K562 (cell line): Measurements from ENCODE around the gene CORIN. TPM values are rescaled to one million over a fixed set of nuclear protein-coding genes. Genes with fewer than 3 reads are reported as not detected.

ENCODE experiments used
- ATAC-seq: fragments of 200-7000 bp; cut with Tn5 transposase; 3 replicates; pipeline ENCODE4 v1.9.1; 2020; ENCODE audit warnings: moderate library complexity
- BruUV-seq: library from RNA; stranded (reverse); fragments of 400-500 nt; replicated peaks from 2 replicates; lab custom pipeline; 2021; lab: Mats Ljungman, UMichigan
- CTCF ChIA-PET: fragments of 300-600 bp; formaldehyde crosslinking; extraction: SDS; loops from one replicate; lab custom pipeline; 2021; ENCODE audit warnings: low intra/inter-chr PET ratio; lab: Yijun Ruan, JAX
- POLR2A ChIA-PET: fragments of 300-600, 350-650 bp; sonication (Branson Sonifier 250); formaldehyde crosslinking; extraction: SDS; loops from one replicate; lab custom pipeline; 2021; ENCODE audit warnings: antibody characterized with exemption, inconsistent platforms; lab: Yijun Ruan, JAX
- DNase-seq, 4 experiments: peaks; one replicate each; pipeline versions ENCODE4 v3.0.0 to v3.0.0-alpha.2; 2011 to 2018; ENCODE audit warnings: low spot score in 3 of 4, mixed read lengths in 3 of 4; ENCODE audit errors: extremely low read depth in 1 of 4
- FAIRE-seq: peaks from 2 replicates; lab custom pipeline; 2011; peaks lifted over from hg19 to GRCh38; lab: Jason Lieb, UNC
- H2AFZ ChIP-seq: 2 replicates; pipeline ENCODE4 v1.6.0; 2011; ENCODE audit warnings: low read depth, low read length, control low read depth, inconsistent platforms
- H3K27ac ChIP-seq: fragments of 200-600 bp; 3 replicates; pipeline ENCODE4 v1.8.0; 2011; ENCODE audit warnings: low read depth, mild to moderate bottlenecking, control low read depth, inconsistent platforms, low read length, moderate library complexity, mixed read lengths; ENCODE audit errors: extremely low read depth
- H3K27me3 ChIP-seq, 2 experiments: fragments of 300-600 bp in 1 of 2; 2 replicates in 1 of 2; 3 replicates in 1 of 2; pipeline versions ENCODE4 v1.6.0 to v1.8.0; 2011; ENCODE audit warnings: inconsistent platforms in 2 of 2, low read length in 2 of 2, mild to moderate bottlenecking in 1 of 2, mixed read lengths in 1 of 2, moderate library complexity in 1 of 2; ENCODE audit not compliant: control insufficient read depth in 2 of 2, insufficient read depth in 2 of 2
- H3K36me3 ChIP-seq: fragments of 300-600 bp; 3 replicates; pipeline ENCODE4 v1.8.0; 2011; ENCODE audit warnings: mild to moderate bottlenecking, low read length, inconsistent platforms; ENCODE audit not compliant: control insufficient read depth, insufficient read depth
- H3K4me1 ChIP-seq, 2 experiments: fragments of 200-600 bp in 1 of 2; replicated peaks in 1 of 2; 2 replicates in 1 of 2; 3 replicates in 1 of 2; pipeline versions ENCODE4 v1.5.1 to v1.8.0; 2011; ENCODE audit warnings: inconsistent platforms in 2 of 2, low read length in 2 of 2, mild to moderate bottlenecking in 1 of 2, mixed read lengths in 1 of 2, moderate library complexity in 1 of 2; ENCODE audit not compliant: control insufficient read depth in 2 of 2, insufficient read depth in 2 of 2
- H3K4me2 ChIP-seq: 2 replicates; pipeline ENCODE4 v1.6.1; 2011; ENCODE audit warnings: low read length, control low read depth, inconsistent platforms, mixed read lengths; ENCODE audit not compliant: insufficient read depth
- H3K4me3 ChIP-seq: fragments of 200-600 bp; sonication (generic), shearing (Covaris generic); 2 replicates; pipeline ENCODE4 v1.5.1; 2016; ENCODE audit warnings: control low read depth, inconsistent platforms
- H3K79me2 ChIP-seq: fragments of 200-600 bp; 3 replicates; pipeline ENCODE4 v1.8.0; 2011; ENCODE audit warnings: low read length, inconsistent platforms; ENCODE audit not compliant: control insufficient read depth, insufficient read depth
- H3K9ac ChIP-seq, 2 experiments: 2 replicates each; pipeline versions ENCODE4 v1.6.0 to v1.6.1; 2011; ENCODE audit warnings: low read depth in 2 of 2, low read length in 2 of 2, control low read depth in 1 of 2, inconsistent platforms in 1 of 2, mild to moderate bottlenecking in 1 of 2, mixed read lengths in 1 of 2; ENCODE audit not compliant: insufficient read depth in 1 of 2
- H3K9me1 ChIP-seq: one replicate; pipeline ENCODE4 v1.6.0; 2011; ENCODE audit warnings: inconsistent platforms, mild to moderate bottlenecking, low read length, moderate library complexity; ENCODE audit not compliant: control insufficient read depth, insufficient read depth
- H3K9me3 ChIP-seq: replicated peaks from 2 replicates; pipeline ENCODE4 v1.5.1; 2011; ENCODE audit warnings: low read depth, low read length, inconsistent platforms; ENCODE audit not compliant: control insufficient read depth, insufficient read depth
- H4K20me1 ChIP-seq: replicated peaks from 2 replicates; pipeline ENCODE4 v1.6.1; 2011; ENCODE audit warnings: low read length, inconsistent platforms, mixed read lengths; ENCODE audit not compliant: control insufficient read depth, insufficient read depth
- BRF2 ChIP-seq: IDR thresholded peaks from 3 replicates; pipeline ENCODE4 v1.6.1; 2011; ENCODE audit warnings: borderline replicate concordance, mild to moderate bottlenecking; ENCODE audit not compliant: insufficient read length, insufficient read depth
- COPS2 ChIP-seq: fragments of 450-650 bp; conservative IDR thresholded peaks from 2 replicates; pipeline ENCODE4 v1.6.1; 2016; ENCODE audit warnings: mild to moderate bottlenecking, moderate library complexity
- DACH1 ChIP-seq: fragments of 450-650 bp; IDR thresholded peaks from 2 replicates; pipeline ENCODE4 v1.6.1; 2018; ENCODE audit not compliant: partially characterized antibody
- FOXA3 ChIP-seq, 2 experiments: fragments of 450-650 bp in 1 of 2; sonication (generic) in 1 of 2; formaldehyde crosslinking; IDR thresholded peaks in 1 of 2; conservative IDR thresholded peaks in 1 of 2; 2 replicates each; pipeline versions ENCODE4 v1.4.0 to v1.8.0; 2020 to 2022; ENCODE audit warnings: mild to moderate bottlenecking in 2 of 2, missing genetic modification reagents in 1 of 2
- GATAD2B ChIP-seq: fragments of 450-650 bp; IDR thresholded peaks from 2 replicates; pipeline ENCODE4 v1.6.1; 2017; ENCODE audit warnings: mild to moderate bottlenecking, borderline replicate concordance
- GTF2E2 ChIP-seq: fragments of 200-800 bp; sonication (Bioruptor generic); IDR thresholded peaks from 2 replicates; pipeline ENCODE4 v1.6.1; 2016; ENCODE audit warnings: missing genetic modification characterization, missing compliant biosample characterization
- HNRNPK ChIP-seq: fragments of 200-400 bp; formaldehyde crosslinking; IDR thresholded peaks from one replicate; pipeline ENCODE4 v1.6.1; 2018; ENCODE audit warnings: mild to moderate bottlenecking, low read depth, low read length; ENCODE audit not compliant: poor library complexity, severe bottlenecking
- MIER1 ChIP-seq: fragments of 450-650 bp; IDR thresholded peaks from 2 replicates; pipeline ENCODE4 v1.6.1; 2016; ENCODE audit warnings: antibody characterized with exemption, mild to moderate bottlenecking, low read depth
- MXI1 ChIP-seq: IDR thresholded peaks from 2 replicates; pipeline ENCODE4 v1.6.1; 2011; ENCODE audit warnings: low read depth, mild to moderate bottlenecking, improper control_type of control experiment, low read length
- PATZ1 ChIP-seq: fragments of 250-450 bp; sonication (Bioruptor Pico); IDR thresholded peaks from 2 replicates; pipeline ENCODE4 v1.5.0; 2020; ENCODE audit warnings: mild to moderate bottlenecking, borderline replicate concordance
- PHB ChIP-seq: fragments of 250-450 bp; sonication (Bioruptor Pico); IDR thresholded peaks from 2 replicates; pipeline ENCODE4 v1.5.0; 2021
- POLR2A ChIP-seq: fragments of 450-650 bp; conservative IDR thresholded peaks from 2 replicates; pipeline ENCODE4 v1.6.1; 2016
- SMARCE1 ChIP-seq: fragments of 450-650 bp; IDR thresholded peaks from 2 replicates; pipeline ENCODE4 v1.7.1; 2016; ENCODE audit warnings: mild to moderate bottlenecking
- ZNF146 ChIP-seq: IDR thresholded peaks from one replicate; pipeline ENCODE4 v1.6.1; 2018; ENCODE audit warnings: missing compliant biosample characterization; ENCODE audit not compliant: unreplicated experiment
- ZNF24 ChIP-seq: fragments of 450-650 bp; IDR thresholded peaks from 2 replicates; pipeline ENCODE4 v1.6.1; 2016
- ZNF445 ChIP-seq: fragments of 250-450 bp; sonication (Bioruptor Pico); IDR thresholded peaks from 2 replicates; pipeline ENCODE4 v1.4.0; 2020; ENCODE audit warnings: low read depth, mild to moderate bottlenecking, moderate library complexity
- ZNF511 ChIP-seq: sonication (generic); formaldehyde crosslinking; IDR thresholded peaks from 2 replicates; pipeline ENCODE4 v1.8.0; 2022; ENCODE audit warnings: mild to moderate bottlenecking, missing genetic modification reagents
- ZNF707 ChIP-seq: fragments of 250-450 bp; sonication (Bioruptor Pico); conservative IDR thresholded peaks from 2 replicates; pipeline ENCODE4 v1.8.0; 2022; ENCODE audit warnings: inconsistent platforms, mild to moderate bottlenecking, moderate library complexity
- ZNF764 ChIP-seq: fragments of 250-450 bp; sonication (Bioruptor Pico); IDR thresholded peaks from 2 replicates; pipeline ENCODE4 v1.4.0; 2020; ENCODE audit warnings: low read depth, mild to moderate bottlenecking, moderate library complexity
- WGBS: fragments of 100-300 bp; shearing (Covaris generic); methylation state at CpG from one replicate; pipeline ENCODE4 v1.1.6; 2016; ENCODE audit warnings: low coverage, mixed read lengths; ENCODE audit not compliant: insufficient coverage; ENCODE audit errors: missing lambda C conversion rate; 5-methylcytosine and 5-hydroxymethylcytosine counted together
- in situ Hi-C: fragments of 300-500 bp; cut with MboI; formaldehyde crosslinking; loops from 4 replicates; pipeline ENCODE4 v1.15.0; 2018; ENCODE audit warnings: inconsistent platforms, mixed read lengths
- intact Hi-C: fragments of 100-400 bp; cut with micrococcal nuclease; formaldehyde crosslinking; loops from 2 replicates; pipeline ENCODE4 v1.14.2; 2022
- polyA plus RNA-seq, 8 experiments: library from polyadenylated mRNA; depleted of rRNA in 4 of 8; stranded (reverse) in 5 of 8; unstranded in 3 of 8; fragments of >200 nt; fragmentation: Nextera tagmentation in 2 of 8; fragmentation: Illumina TruSeq in 1 of 8; extraction: Ambion mirVana in 2 of 8; extraction: Trizol in 1 of 8; gene quantifications; 2 replicates each; pipeline versions ENCODE4 v1.2.1 to v1.2.3, GENCODE V29; 2011 to 2014; ENCODE audit warnings: inconsistent platforms in 1 of 8, missing spikeins in 1 of 8
- total RNA-seq, 7 experiments: library from RNA; depleted of rRNA in 6 of 7; stranded (reverse); fragments of >200 nt in 6 of 7; fragmentation: Illumina TruSeq in 2 of 7; extraction: Trizol in 2 of 7; gene quantifications; 2 replicates each; pipeline versions ENCODE4 v1.2.1 to v1.2.3, GENCODE V29; 2011 to 2021; ENCODE audit warnings: low replicate concordance in 1 of 7

The CORIN gene
- total and polyA plus RNA-seq, 9 of the 15 experiments (the other 6 are each of a cell fraction or from before 2014, with no cell fraction given), result 0.04 to 0.31 (median 0.08) TPM; not detected in 4

GRCh38 chr4:47624031-47624441 is 213.8 kb downstream of the CORIN start (continued):
- TF ChIP-seq ZNF764 (CRISPR knock-in tag) (no peak), PHB (CRISPR knock-in tag) (no peak), HNRNPK (no peak)

GRCh38 chr4:47621181-47621580 is 216.7 kb downstream of the CORIN start:
- H3K9me3 ChIP-seq, result no peaks in the 10 kb centered on the region
- BruUV-seq, result no TSS peak
- no peaks in the 10 kb centered on the region for H3K4me1 ChIP-seq
- no peaks in the 10 kb centered on the region for H3K36me3 ChIP-seq
- no peak overlapping the region for H3K4me2 ChIP-seq
- DNase-seq (no peak), ATAC-seq (no peak), FAIRE-seq (no peak)
- no peaks in the 10 kb centered on the region for H3K9me1 ChIP-seq
- H3K27me3 ChIP-seq, result no peaks in the 10 kb centered on the region
- H3K79me2 ChIP-seq, result no peaks in the 10 kb centered on the region
- ChIA-PET POLR2A (interaction anchor here (0.5 kb wide), 1 partner anchor 127 kb away, joined by 3 read pairs; no protein-coding TSS in a partner anchor), CTCF (no interaction called here)
- in situ Hi-C loops, result no loop called here
- no peak overlapping the region for H3K27ac ChIP-seq
- no peak overlapping the region for H3K4me3 ChIP-seq
- intact Hi-C loops, result no loop called here
- no peak overlapping the region for H3K9ac ChIP-seq
- WGBS, result 0% methylated on average over 1 of the region's 1 CpG
- no peaks in the 10 kb centered on the region for H4K20me1 ChIP-seq
- no peak overlapping the region for H2AFZ ChIP-seq
- TF ChIP-seq FOXA3 (CRISPR knock-in tag; conservative IDR thresholded peaks at IDR 0.05 in 1 of 2, IDR thresholded peaks at IDR 0.05 in 1 of 2) (no peak), ZNF146 (no peak), MIER1 (no peak), GTF2E2 (no peak), ZNF24 (no peak), SMARCE1 (no peak), PATZ1 (CRISPR knock-in tag) (no peak), ZNF445 (CRISPR knock-in tag) (no peak), BRF2 (no peak), COPS2 (no peak), ZNF764 (CRISPR knock-in tag) (no peak), ZNF707 (CRISPR knock-in tag) (no peak), POLR2A (no peak), DACH1 (no peak), MXI1 (no peak), GATAD2B (no peak), ZNF511 (no peak)
